Measurements from ENCODE around the gene TMEM255A.

GRCh38 chrX:120311727-120312063 lies 434 bp upstream of the TMEM255A start:
- TF ChIP-seq, protein P1, sequence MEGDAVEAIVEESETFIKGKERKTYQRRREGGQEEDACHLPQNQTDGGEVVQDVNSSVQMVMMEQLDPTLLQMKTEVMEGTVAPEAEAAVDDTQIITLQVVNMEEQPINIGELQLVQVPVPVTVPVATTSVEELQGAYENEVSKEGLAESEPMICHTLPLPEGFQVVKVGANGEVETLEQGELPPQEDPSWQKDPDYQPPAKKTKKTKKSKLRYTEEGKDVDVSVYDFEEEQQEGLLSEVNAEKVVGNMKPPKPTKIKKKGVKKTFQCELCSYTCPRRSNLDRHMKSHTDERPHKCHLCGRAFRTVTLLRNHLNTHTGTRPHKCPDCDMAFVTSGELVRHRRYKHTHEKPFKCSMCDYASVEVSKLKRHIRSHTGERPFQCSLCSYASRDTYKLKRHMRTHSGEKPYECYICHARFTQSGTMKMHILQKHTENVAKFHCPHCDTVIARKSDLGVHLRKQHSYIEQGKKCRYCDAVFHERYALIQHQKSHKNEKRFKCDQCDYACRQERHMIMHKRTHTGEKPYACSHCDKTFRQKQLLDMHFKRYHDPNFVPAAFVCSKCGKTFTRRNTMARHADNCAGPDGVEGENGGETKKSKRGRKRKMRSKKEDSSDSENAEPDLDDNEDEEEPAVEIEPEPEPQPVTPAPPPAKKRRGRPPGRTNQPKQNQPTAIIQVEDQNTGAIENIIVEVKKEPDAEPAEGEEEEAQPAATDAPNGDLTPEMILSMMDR (IDR thresholded peaks at IDR 0.05), result no peak
- no peak for TF ChIP-seq POLR2A (IDR thresholded peaks at IDR 0.05)
